Activated naive CD8-positive, alpha-beta T cell treated with anti-CD3 and anti-CD28 coated beads for 36 hours (primary cell): ENCODE measurements around the gene TMEM273. TPM values are rescaled to one million over a fixed set of nuclear protein-coding genes. Genes with fewer than 3 reads are reported as not detected.

Experiments
- DNase-seq: peaks from one replicate; pipeline ENCODE4 v3.0.0; 2021
- H3K27ac Mint-ChIP-seq: one replicate; pipeline ENCODE4 v1.8.0; 2022; ENCODE audit warnings: mild to moderate bottlenecking, moderate library complexity, mixed read lengths
- H3K27me3 Mint-ChIP-seq: one replicate; pipeline ENCODE4 v1.8.0; 2022; ENCODE audit warnings: mild to moderate bottlenecking, mixed read lengths
- H3K36me3 Mint-ChIP-seq: one replicate; pipeline ENCODE4 v1.8.0; 2021; ENCODE audit warnings: mild to moderate bottlenecking, mixed read lengths
- H3K4me1 Mint-ChIP-seq: one replicate; pipeline ENCODE4 v1.8.0; 2021; ENCODE audit warnings: mixed read lengths
- H3K4me3 Mint-ChIP-seq: one replicate; pipeline ENCODE4 v1.8.0; 2022; ENCODE audit warnings: mild to moderate bottlenecking, moderate library complexity, mixed read lengths
- H3K9me3 Mint-ChIP-seq: one replicate; pipeline ENCODE4 v1.8.0; 2022; ENCODE audit warnings: mixed read lengths
- total RNA-seq, 2 experiments: library from RNA; stranded (reverse); gene quantifications; one replicate each; pipeline ENCODE4 v1.2.3, GENCODE V29; 2021

The TMEM273 gene
- total RNA-seq, 2 experiments from 2014 or later, result 0.76 to 0.80 TPM

- Mint-ChIP-seq H3K27ac (no peak overlapping the region), H3K4me3 (no peak overlapping the region), H3K36me3 (no peaks in the 10 kb centered on the region)
Observed at GRCh38 chr10:49115796-49116508, 72.2 kb downstream of the TMEM273 start.

GRCh38 chr10:49115015-49115795, 73.0 kb downstream of the TMEM273 start, which contains the start of gene VSTM4:
VSTM4 (minus strand) TSS chr10:49115522; CDS start chr10:49115485, 37 bp downstream.
- no peaks in the 10 kb centered on the region for H3K36me3 Mint-ChIP-seq
- no peak within 1 kb of the TSS for H3K4me3 Mint-ChIP-seq
- DNase-seq, result peak; percentile 21
- H3K27ac Mint-ChIP-seq, result no peak within 1 kb of the TSS
- peaks cover 3% of the 10 kb centered on the region for H3K4me1 Mint-ChIP-seq
- H3K27me3 Mint-ChIP-seq, result peaks cover 32% of the 10 kb centered on the region
- no peaks in the 10 kb centered on the region for H3K9me3 Mint-ChIP-seq

More at GRCh38 chr10:49115796-49116508, 72.2 kb downstream of the TMEM273 start:
- Mint-ChIP-seq H3K4me1 (peaks cover 3% of the 10 kb centered on the region), H3K27me3 (peaks cover 33% of the 10 kb centered on the region), H3K9me3 (no peaks in the 10 kb centered on the region)
- DNase-seq, result no peak

DNA sequence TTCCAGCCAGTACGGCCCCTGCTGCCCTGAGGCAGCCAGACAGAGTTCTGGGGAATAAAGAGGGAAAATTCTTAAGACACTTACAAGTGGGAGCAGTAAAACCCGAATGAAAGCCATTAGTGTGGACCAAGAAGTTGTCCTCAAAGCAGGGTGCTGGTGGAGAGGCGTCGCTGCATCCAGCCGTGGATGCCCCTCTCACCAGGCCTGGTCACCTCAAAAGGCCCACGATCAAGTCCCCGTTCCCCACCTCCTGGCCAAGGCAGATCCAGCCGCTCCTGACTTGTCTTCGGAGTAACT, 73.5 kb downstream of the TMEM273 start:
- no peak for DNase-seq
- H3K36me3 Mint-ChIP-seq, result no peaks in the 10 kb centered on the region
- peaks cover 3% of the 10 kb centered on the region for H3K4me1 Mint-ChIP-seq
- H3K27ac Mint-ChIP-seq, result no peak overlapping the region
- no peaks in the 10 kb centered on the region for H3K9me3 Mint-ChIP-seq
- peaks cover 32% of the 10 kb centered on the region for H3K27me3 Mint-ChIP-seq
- no peak overlapping the region for H3K4me3 Mint-ChIP-seq

- peaks cover 32% of the 10 kb centered on the region for H3K27me3 Mint-ChIP-seq
- no peaks in the 10 kb centered on the region for H3K9me3 Mint-ChIP-seq
- no peak overlapping the region for H3K4me3 Mint-ChIP-seq
- DNase-seq, result no peak
- peaks cover 3% of the 10 kb centered on the region for H3K4me1 Mint-ChIP-seq
- H3K27ac Mint-ChIP-seq, result no peak overlapping the region
- no peaks in the 10 kb centered on the region for H3K36me3 Mint-ChIP-seq
Observed at GRCh38 chr10:49113741-49114141, 74.5 kb downstream of the TMEM273 start.

- H3K27me3 Mint-ChIP-seq, result peaks cover 32% of the 10 kb centered on the region
- no peak for DNase-seq
- H3K9me3 Mint-ChIP-seq, result no peaks in the 10 kb centered on the region
- no peaks in the 10 kb centered on the region for H3K36me3 Mint-ChIP-seq
- no peak overlapping the region for H3K27ac Mint-ChIP-seq
- H3K4me1 Mint-ChIP-seq, result peaks cover 3% of the 10 kb centered on the region
- no peak overlapping the region for H3K4me3 Mint-ChIP-seq
Observed at GRCh38 chr10:49112851-49113250, 75.3 kb downstream of the TMEM273 start.

DNA sequence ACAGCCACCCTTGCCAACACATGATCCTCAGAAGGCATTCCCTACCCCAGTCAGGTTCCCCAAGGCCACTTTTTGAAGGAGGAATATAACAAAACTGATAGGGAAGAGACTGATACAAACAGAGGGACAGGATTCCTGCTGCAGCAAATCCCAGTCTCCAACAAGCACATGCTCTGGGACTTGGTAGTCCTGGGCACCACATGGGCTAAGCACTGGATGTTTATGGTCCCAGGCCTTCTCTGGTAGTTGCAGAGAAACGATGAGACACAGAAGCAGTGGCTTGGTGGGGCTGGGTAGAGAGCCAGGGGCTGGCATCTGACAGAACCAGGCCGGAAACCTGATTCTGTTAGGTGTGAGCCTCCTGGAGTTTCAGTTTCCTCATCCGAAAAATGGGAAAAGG, 76.1 kb downstream of the TMEM273 start:
- Mint-ChIP-seq H3K4me3 (no peak overlapping the region), H3K27ac (no peak overlapping the region)

GRCh38 chr10:49111320-49111698, 76.9 kb downstream of the TMEM273 start:
- Mint-ChIP-seq H3K4me1 (peaks cover 3% of the 10 kb centered on the region), H3K9me3 (no peaks in the 10 kb centered on the region), H3K4me3 (no peak overlapping the region), H3K36me3 (no peaks in the 10 kb centered on the region), H3K27ac (no peak overlapping the region), H3K27me3 (peaks cover 27% of the 10 kb centered on the region)
- DNase-seq, result no peak

More for the DNA sequence above, 76.1 kb downstream of the TMEM273 start:
- H3K36me3 Mint-ChIP-seq, result no peaks in the 10 kb centered on the region
- H3K9me3 Mint-ChIP-seq, result no peaks in the 10 kb centered on the region
- peaks cover 32% of the 10 kb centered on the region for H3K27me3 Mint-ChIP-seq
- peaks cover 3% of the 10 kb centered on the region for H3K4me1 Mint-ChIP-seq
- DNase-seq, result no peak

DNA sequence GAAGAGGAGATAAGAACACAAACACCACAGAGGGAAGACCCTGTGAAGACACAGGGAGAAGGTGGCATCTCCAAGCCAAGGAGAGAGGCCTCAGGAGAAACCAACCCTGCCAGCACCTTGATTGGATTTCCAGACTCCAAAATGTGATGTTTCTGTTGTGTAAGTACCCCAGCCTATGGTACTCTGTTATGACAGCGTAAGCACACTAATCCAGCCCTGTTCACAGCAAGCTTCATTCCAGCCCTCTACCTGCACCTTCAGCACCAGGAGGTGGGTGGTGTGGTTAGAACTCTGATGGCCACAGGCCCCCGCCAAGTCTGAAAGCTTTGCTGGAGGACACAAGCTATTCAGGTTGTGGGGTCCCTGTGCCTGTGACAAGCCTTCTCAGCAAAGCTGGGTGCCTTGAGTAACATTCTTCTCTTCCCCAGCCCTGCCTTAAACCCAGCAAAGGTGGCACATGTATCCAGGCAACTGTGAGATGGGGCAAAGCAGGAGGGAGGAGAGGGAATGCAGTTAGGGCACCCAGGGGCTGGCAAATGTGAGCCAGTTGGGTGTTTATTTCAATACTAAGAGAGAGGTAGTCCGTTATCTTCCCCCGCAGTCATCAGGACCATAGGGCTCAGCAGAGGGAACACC, 77.4 kb downstream of the TMEM273 start:
- peaks cover 23% of the 10 kb centered on the region for H3K27me3 Mint-ChIP-seq
- no peak for DNase-seq
- H3K4me1 Mint-ChIP-seq, result no peaks in the 10 kb centered on the region
- H3K9me3 Mint-ChIP-seq, result no peaks in the 10 kb centered on the region
- H3K36me3 Mint-ChIP-seq, result no peaks in the 10 kb centered on the region
- no peak overlapping the region for H3K27ac Mint-ChIP-seq
- no peak overlapping the region for H3K4me3 Mint-ChIP-seq

DNA sequence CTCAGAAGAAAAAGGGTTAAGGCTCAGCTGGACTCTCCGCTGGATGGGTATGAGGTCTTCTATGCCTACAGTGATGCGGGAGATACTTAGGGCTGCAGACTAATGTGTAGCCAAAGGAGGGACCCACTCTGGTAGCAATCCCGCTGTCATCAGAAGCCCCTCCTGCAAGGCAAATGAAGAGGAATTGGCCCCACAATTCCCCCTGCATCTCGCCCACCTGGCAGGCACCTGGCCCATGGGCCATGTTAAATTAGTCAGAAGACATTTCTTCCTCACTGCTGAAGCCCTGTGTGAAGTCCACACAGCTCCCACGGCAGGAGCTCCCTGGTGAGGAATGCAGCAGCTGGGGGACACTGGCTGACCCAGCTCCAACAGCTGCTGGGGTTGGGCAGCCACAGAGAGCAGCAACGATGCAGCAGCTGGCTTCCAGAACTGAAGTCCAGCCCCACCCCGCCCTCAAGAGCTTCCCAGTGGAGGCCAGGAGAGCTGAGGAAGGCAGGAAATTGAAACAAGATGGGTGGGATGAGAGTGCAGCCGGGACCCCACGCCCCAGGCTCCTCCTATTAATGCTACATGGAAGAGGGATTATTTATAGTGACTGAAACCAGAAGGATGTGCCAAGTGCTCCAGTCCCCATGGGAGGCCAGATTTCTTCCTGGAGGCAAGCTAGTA, 78.4 kb downstream of the TMEM273 start:
- H3K27me3 Mint-ChIP-seq, result peaks cover 23% of the 10 kb centered on the region
- no peaks in the 10 kb centered on the region for H3K9me3 Mint-ChIP-seq
- no peaks in the 10 kb centered on the region for H3K36me3 Mint-ChIP-seq
- H3K4me3 Mint-ChIP-seq, result no peak overlapping the region
- no peak overlapping the region for H3K27ac Mint-ChIP-seq
- H3K4me1 Mint-ChIP-seq, result no peaks in the 10 kb centered on the region
- no peak for DNase-seq

GRCh38 chr10:49108656-49109055, 79.5 kb downstream of the TMEM273 start:
- Mint-ChIP-seq H3K27ac (no peak overlapping the region), H3K36me3 (no peaks in the 10 kb centered on the region), H3K4me1 (no peaks in the 10 kb centered on the region), H3K9me3 (no peaks in the 10 kb centered on the region), H3K27me3 (peaks cover 14% of the 10 kb centered on the region), H3K4me3 (no peak overlapping the region)
- DNase-seq, result no peak

- Mint-ChIP-seq H3K4me1 (no peaks in the 10 kb centered on the region), H3K27ac (no peak overlapping the region), H3K4me3 (no peak overlapping the region), H3K36me3 (no peaks in the 10 kb centered on the region), H3K9me3 (no peaks in the 10 kb centered on the region), H3K27me3 (peaks cover 10% of the 10 kb centered on the region)
- DNase-seq, result no peak
Observed at GRCh38 chr10:49107887-49108267, 80.3 kb downstream of the TMEM273 start.

GRCh38 chr10:49107111-49107886, 80.9 kb downstream of the TMEM273 start:
- Mint-ChIP-seq H3K4me3 (no peak overlapping the region), H3K36me3 (no peaks in the 10 kb centered on the region), H3K27me3 (peaks cover 7% of the 10 kb centered on the region), H3K27ac (no peak overlapping the region), H3K9me3 (no peaks in the 10 kb centered on the region), H3K4me1 (no peaks in the 10 kb centered on the region)
- DNase-seq, result no peak

GRCh38 chr10:49106451-49106850, 81.7 kb downstream of the TMEM273 start:
- H3K4me3 Mint-ChIP-seq, result no peak overlapping the region
- no peaks in the 10 kb centered on the region for H3K4me1 Mint-ChIP-seq
- no peak for DNase-seq
- H3K27me3 Mint-ChIP-seq, result peaks cover 5% of the 10 kb centered on the region
- no peaks in the 10 kb centered on the region for H3K36me3 Mint-ChIP-seq
- no peak overlapping the region for H3K27ac Mint-ChIP-seq
- H3K9me3 Mint-ChIP-seq, result no peaks in the 10 kb centered on the region

DNA sequence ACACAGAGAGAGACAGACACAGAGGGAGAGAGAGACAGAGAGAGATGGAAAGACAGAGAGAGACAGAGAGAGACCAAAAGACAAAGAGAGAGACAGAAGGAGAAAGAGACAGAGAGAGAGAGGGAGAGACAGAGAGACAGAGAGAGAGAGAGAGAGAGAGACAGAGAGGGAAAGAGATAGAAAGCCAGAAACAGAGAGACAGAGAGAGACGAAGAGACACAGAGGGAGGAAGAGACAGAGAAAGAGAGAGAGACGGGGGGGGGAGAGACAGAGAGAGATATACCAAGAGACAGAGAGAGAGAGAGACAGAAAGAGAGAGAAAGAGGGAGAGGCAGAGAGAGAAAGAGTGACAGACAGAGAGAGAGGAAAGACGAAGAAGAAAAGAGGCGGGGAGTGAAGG, 83.1 kb downstream of the TMEM273 start:
- Mint-ChIP-seq H3K9me3 (no peaks in the 10 kb centered on the region), H3K4me3 (no peak overlapping the region), H3K4me1 (no peaks in the 10 kb centered on the region), H3K27ac (no peak overlapping the region), H3K27me3 (peaks cover 5% of the 10 kb centered on the region), H3K36me3 (no peaks in the 10 kb centered on the region)
- DNase-seq, result no peak
